ENCODE results near the gene TXLNB.

TXLNB gene

DNA sequence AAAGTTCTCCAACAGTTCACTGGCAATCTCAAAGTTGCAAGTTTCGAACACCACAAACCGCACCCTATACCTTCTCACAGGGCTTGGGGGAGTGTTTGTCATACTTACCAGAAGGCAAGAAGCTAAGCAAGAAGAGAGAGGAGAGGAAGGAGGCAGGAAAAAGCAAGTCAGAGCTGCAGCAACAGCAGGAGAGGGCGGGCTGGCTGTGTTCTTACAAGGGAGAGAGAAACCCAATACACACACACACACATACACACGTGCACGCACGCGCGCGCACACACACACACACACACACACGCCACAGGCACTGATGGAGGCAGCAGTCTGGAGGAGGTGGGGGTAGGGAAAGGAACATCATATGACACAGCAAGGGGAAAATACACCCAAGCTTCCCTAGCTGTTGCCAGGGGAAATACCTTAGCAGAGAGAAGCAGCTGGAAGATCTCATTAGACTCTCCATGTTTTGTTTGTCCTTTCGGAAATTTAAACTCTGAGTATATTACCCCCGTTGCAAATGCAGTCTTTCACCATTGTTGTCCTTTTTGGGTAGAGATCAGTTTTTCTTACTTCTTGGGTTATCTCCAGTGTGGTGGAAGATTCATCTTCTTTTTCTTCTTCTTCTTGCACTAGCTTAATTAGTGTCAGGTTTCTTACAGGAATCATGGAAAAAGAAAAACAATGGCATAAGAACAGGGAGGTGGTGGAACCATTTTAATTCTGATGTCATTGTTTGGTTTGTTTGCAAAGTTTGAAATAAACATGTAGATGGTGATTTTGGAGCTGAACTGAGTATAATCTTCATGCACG is at the start of gene TXLNB:
Gene TXLNB (minus strand): TSS at position 186 of the 807 bp plus-strand sequence. CDS start 3,099 bp downstream, outside the sequence.
- DNase-seq (ENCODE audit: low read depth in 1 of 2, low spot score in 1 of 2): peak; percentile 56 to 63

DNA sequence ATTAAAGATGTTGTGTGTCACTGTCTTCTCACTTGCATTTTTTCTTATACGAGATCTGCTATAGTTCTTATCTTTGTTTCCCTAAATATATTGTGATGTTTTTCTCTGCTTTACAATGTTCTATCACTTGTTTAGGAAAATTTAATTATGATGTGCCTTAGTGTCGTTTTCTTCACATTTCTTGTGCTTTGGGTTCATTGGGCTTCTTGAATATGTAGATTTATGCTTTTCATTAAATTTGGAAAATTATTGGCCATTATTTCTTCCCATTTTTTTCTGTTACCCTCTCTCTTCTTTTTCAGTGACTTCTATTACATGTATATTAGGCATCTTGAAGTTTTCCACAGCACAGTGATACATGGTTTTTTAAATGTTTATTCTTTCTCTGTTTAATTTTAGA is 49.3 kb upstream of the TXLNB start:
- no peak for DNase-seq (ENCODE audit: low read depth in 1 of 2, low spot score in 1 of 2)

DNA sequence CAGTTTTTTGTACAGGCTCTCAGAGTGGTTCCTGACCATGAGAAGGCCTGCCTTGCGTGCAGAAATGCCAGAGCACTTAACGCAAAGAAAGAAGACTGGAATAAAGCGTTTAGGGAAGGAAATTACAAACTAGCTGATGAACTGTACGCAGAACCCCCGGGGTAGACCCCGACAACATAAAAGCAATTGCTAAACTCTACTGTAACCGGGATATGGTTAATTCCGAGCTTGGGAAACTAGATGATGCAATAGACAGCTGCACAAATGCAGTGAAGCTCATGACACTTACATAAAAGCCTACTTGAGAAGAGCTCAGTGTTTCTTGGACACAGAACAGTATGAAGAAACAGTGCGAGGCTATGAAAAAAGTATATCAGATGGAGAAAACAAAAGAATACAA is 47.0 kb upstream of the TXLNB start:
- no peak for DNase-seq (ENCODE audit: low read depth in 1 of 2, low spot score in 1 of 2)

DNA sequence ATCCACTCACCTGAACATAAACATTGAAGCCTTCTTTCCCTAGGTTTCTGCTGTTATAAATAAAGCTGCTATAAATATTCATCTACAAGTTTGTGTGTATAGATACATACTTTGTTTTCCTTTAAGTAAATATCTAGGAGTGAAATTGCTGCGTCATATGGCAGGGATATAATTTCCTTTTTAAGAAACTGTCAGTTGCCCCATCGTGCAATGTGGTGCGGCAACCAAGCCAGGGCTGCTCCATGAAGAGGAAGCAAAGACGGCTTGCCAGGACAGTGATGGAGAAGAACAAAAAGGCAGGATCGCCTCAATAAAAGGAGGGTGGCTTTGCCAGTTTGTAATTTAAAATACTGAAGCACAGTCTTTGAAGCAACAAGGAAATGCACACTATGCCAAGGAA is 46.0 kb upstream of the TXLNB start:
- no peak for DNase-seq (ENCODE audit: low read depth in 1 of 2, low spot score in 1 of 2)

DNA sequence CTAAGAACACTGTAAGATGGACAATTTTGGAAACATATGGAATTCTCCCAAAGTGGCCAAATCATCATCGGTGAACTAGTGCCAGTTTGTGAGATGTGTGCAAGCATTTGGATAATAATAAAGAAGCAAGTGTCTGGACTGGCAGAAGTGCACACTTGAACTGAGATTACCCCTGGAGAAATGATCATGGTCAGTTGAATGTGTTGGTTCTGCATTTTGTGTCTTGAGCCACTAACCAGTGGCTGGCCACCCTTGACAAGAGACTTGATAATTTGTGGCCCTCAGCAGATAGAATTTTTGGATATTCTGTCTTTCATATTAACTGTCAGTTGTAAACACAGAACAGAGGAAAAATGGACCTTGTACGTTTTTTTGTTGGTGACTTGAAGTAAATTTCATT is 45.2 kb upstream of the TXLNB start:
- DNase-seq (ENCODE audit: low read depth in 1 of 2, low spot score in 1 of 2): no peak

DNA sequence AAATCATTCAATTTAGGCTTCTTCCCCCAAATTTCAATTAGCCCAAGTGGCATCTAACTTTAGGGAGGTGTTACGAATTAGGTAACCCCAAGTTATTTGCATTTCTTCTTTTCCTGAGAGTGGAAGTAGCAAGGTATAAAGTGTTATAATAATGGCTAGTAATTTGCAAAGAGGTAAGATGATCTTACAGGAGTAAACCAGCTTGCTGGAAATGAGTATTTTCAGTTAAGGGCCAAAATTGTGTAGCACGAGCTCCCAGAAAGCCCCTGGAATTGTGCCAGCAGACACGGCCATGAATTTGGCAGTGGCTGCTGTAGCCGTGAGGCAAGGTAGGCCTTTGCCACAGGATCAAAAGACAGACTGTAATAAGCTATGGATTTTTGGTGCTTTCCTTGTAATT is 44.7 kb upstream of the TXLNB start:
- no peak for DNase-seq (ENCODE audit: low read depth in 1 of 2, low spot score in 1 of 2)

- no peak for DNase-seq (ENCODE audit: low read depth in 1 of 2, low spot score in 1 of 2)
These were observed 43.8 kb upstream of the TXLNB start for GRCh38 chr6:139335447-139336210.

GRCh38 chr6:139334806-139335446 is 43.1 kb upstream of the TXLNB start:
- no peak for DNase-seq (ENCODE audit: low read depth in 1 of 2, low spot score in 1 of 2)

GRCh38 chr6:139330826-139331500 is 39.2 kb upstream of the TXLNB start:
- no peak for DNase-seq (ENCODE audit: low read depth in 1 of 2, low spot score in 1 of 2)

DNA sequence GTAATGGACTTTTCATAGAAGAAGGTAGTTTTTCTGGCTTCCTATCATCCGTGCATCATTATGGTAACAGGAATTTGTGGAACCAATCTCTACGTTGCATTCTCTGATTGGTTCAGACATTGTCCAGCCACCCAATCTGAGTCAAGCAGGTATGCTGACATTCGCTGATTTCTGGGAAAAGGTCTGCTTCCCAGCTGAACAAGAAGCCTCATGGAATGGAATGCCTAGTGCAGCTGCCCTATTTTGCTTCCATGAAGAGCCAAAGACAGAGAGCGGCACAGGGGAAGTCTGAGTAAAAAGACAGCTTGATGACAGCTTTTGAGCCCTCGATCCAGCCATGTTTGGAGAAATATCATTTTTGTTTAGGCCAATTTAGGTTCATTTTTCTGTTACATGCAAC is 38.5 kb upstream of the TXLNB start:
- DNase-seq (ENCODE audit: low read depth in 1 of 2, low spot score in 1 of 2): no peak

- DNase-seq (ENCODE audit: low read depth in 1 of 2, low spot score in 1 of 2): no peak
These were observed 37.4 kb upstream of the TXLNB start for GRCh38 chr6:139329224-139329623.

GRCh38 chr6:139327038-139327437 is 35.2 kb upstream of the TXLNB start:
- no peak for DNase-seq (ENCODE audit: low read depth in 1 of 2, low spot score in 1 of 2)

DNA sequence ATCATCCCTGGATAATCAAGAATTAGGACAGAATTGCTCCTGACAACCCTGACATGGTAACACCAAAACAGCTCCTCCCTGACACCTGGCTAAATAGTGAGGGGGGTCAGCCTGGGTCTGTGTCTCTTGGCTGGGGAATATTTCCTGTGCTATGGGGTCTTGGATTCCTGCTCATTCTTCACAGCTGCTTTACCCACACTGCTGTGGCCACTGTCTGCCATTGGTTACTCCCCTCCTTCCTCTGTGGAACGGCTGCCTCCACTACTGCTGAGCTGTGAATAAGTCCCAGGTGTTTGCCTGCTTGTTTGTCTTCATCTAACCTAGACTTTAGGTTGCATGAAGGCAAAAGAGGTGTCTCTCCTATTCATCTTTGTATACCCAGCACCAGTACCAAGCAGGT is 33.9 kb upstream of the TXLNB start:
- no peak for DNase-seq (ENCODE audit: low read depth in 1 of 2, low spot score in 1 of 2)

DNA sequence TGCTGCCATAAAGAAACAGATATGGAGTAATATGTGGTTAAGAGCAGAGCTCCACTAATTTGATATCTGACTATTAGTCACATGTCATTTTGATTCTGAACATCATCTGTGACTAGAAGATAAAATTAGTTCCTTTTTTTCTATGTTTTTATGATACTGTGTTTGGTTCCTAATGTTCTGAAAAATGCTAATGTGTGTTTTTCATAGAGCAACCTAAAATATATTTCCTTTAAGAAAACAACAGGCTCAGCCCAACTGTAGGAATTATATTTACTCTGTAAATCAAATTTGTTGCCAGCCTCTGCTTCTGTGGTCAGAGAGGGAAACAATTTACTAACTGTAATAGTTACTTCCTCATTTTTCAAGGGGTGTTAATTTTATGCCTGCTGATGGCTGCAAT is 33.3 kb upstream of the TXLNB start:
- DNase-seq (ENCODE audit: low read depth in 1 of 2, low spot score in 1 of 2): no peak

DNA sequence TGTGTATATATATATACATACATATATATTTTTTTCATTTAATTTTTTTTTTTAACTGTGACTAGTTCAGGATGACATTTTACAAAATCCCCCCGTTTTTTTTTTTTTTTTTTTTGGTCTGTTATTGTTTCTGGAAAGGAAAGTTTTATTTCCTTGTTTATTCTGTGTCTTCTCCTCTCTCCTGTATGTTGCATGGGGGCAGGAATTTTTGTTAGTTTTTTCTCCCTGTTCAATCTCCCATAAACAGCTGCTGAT is 32.4 kb upstream of the TXLNB start:
- DNase-seq (ENCODE audit: low read depth in 1 of 2, low spot score in 1 of 2): no peak

DNA sequence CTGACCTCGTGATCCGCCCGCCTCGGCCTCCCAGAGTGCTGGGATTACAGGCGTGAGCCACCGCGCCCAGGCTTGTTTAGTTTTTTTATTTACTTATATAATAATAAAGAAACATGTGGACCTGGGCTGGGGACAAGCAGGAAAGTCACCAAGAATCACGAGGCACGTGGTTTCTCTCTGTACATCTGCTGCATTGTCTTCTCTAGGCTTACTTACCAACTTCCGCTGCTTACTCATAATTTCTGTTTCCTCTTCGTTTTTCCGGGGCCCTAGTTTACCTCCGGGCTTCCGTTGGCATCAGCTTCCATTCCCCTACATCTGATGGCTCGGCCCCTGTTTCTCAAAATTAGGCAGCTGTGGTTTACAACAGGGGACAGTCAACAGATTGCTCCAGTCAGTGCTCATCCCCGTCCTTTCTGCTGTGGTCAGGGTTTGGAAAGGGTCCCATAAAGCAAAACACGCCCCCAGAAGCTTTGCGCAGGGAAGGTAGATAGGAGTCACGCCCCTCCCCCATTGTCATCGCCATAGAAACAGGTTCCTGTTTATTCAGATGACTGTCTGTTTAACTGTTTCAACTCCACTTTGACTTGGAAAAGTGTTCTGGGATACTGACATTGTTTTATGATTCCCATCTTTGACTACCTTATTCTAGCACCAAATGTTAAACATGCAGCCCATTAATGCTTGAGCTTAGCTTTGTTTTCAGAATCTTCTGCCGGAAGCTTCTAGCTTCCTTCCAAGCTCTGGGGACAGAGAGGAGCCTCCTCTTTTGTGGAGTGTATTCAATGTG is 31.9 kb upstream of the TXLNB start:
- DNase-seq (ENCODE audit: low read depth in 1 of 2, low spot score in 1 of 2): peak; percentile 43 to 49

- no peak for DNase-seq (ENCODE audit: low read depth in 1 of 2, low spot score in 1 of 2)
These were observed 28.3 kb upstream of the TXLNB start for GRCh38 chr6:139320081-139320480.

DNA sequence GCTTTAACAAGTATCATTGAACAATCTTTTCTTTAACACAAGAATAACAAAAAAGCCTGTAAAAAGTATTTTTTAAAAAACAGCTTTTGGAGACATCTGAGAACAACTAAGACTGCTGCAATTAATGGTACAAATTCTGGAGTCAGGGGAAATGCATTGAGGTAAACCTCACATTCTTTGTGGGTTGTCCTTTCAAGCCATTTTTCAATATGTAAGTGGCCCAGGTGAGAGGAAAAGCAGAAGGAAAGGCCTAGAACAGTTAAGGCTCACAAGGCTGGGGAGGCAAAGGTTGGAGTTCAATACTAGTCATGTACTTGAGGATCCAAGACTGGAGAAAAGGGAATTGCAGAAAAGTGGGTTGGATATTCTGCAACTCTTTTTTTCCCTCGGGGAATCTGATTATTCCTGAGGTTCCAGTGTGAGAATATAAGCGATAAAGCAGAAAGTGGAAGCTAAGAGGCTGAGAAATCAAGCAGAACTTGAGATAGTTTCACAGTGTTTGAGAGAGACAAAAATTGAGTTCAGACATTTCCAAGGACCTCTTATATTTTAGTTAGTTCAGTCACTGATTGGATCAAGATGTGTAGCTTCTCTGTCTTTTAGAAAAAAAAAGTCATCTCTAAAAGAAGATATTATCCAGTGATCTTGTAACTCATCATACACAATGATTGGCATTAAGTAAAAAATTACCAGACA is 25.0 kb upstream of the TXLNB start:
- no peak for DNase-seq (ENCODE audit: low read depth in 1 of 2, low spot score in 1 of 2)

- DNase-seq (ENCODE audit: low read depth in 1 of 2, low spot score in 1 of 2): no peak
These were observed 22.2 kb upstream of the TXLNB start for GRCh38 chr6:139313784-139314545.

GRCh38 chr6:139313229-139313628 is 21.4 kb upstream of the TXLNB start:
- no peak for DNase-seq (ENCODE audit: low read depth in 1 of 2, low spot score in 1 of 2)

Measured in activated T-helper 1 cell treated with anti-CD3 and anti-CD28 coated beads, Interleukin-2, amount 50 U/mL, for 16 hours (primary cell).